ENCODE measurements around the gene ALK.

Gene ALK

GRCh38 chr2:29448096-29448688 lies 473.2 kb downstream of the ALK start:
- DNase-seq: no peak
- Histone ChIP-seq H3K27me3 (ENCODE audit: insufficient read depth, low read depth, severe bottlenecking) (no peaks in the 10 kb centered on the region), H3K27ac (no peak overlapping the region), H3K36me3 (no peaks in the 10 kb centered on the region), H3K9me3 (ENCODE audit: severe bottlenecking) (no peaks in the 10 kb centered on the region), H3K4me3 (ENCODE audit: low read depth, low read length) (no peak overlapping the region)
- no peak for TF ChIP-seq CTCF (IDR thresholded peaks at IDR 0.05; ENCODE audit: low read depth, low read length)

- no peak overlapping the region for H3K4me3 ChIP-seq (ENCODE audit: low read depth, low read length)
- no peaks in the 10 kb centered on the region for H3K9me3 ChIP-seq (ENCODE audit: severe bottlenecking)
- no peak overlapping the region for H3K27ac ChIP-seq
- no peak for TF ChIP-seq CTCF (IDR thresholded peaks at IDR 0.05; ENCODE audit: low read depth, low read length)
- no peaks in the 10 kb centered on the region for H3K27me3 ChIP-seq (ENCODE audit: insufficient read depth, low read depth, severe bottlenecking)
- no peak for DNase-seq
- no peaks in the 10 kb centered on the region for H3K36me3 ChIP-seq
Measured at GRCh38 chr2:29447513-29447912, 473.9 kb downstream of the ALK start.

- DNase-seq: no peak
- Histone ChIP-seq H3K4me3 (ENCODE audit: low read depth, low read length) (no peak overlapping the region), H3K36me3 (no peaks in the 10 kb centered on the region), H3K27me3 (ENCODE audit: insufficient read depth, low read depth, severe bottlenecking) (no peaks in the 10 kb centered on the region), H3K27ac (no peak overlapping the region), H3K9me3 (ENCODE audit: severe bottlenecking) (no peaks in the 10 kb centered on the region)
- TF ChIP-seq CTCF (IDR thresholded peaks at IDR 0.05; ENCODE audit: low read depth, low read length): no peak
Measured at GRCh38 chr2:29446847-29447246, 474.5 kb downstream of the ALK start.

GRCh38 chr2:29444150-29444549 lies 477.2 kb downstream of the ALK start:
- no peak for DNase-seq
- TF ChIP-seq CTCF (IDR thresholded peaks at IDR 0.05; ENCODE audit: low read depth, low read length): no peak
- H3K36me3 ChIP-seq: no peaks in the 10 kb centered on the region
- H3K9me3 ChIP-seq (ENCODE audit: severe bottlenecking): no peaks in the 10 kb centered on the region
- no peaks in the 10 kb centered on the region for H3K27me3 ChIP-seq (ENCODE audit: insufficient read depth, low read depth, severe bottlenecking)
- H3K27ac ChIP-seq: no peak overlapping the region
- no peak overlapping the region for H3K4me3 ChIP-seq (ENCODE audit: low read depth, low read length)

- Histone ChIP-seq H3K27me3 (ENCODE audit: insufficient read depth, low read depth, severe bottlenecking) (no peaks in the 10 kb centered on the region), H3K36me3 (no peaks in the 10 kb centered on the region), H3K9me3 (ENCODE audit: severe bottlenecking) (no peaks in the 10 kb centered on the region), H3K4me3 (ENCODE audit: low read depth, low read length) (no peak overlapping the region), H3K27ac (no peak overlapping the region)
- TF ChIP-seq CTCF (IDR thresholded peaks at IDR 0.05; ENCODE audit: low read depth, low read length): no peak
- DNase-seq: no peak
Measured at GRCh38 chr2:29443627-29444026, 477.8 kb downstream of the ALK start.

- H3K9me3 ChIP-seq (ENCODE audit: severe bottlenecking): no peaks in the 10 kb centered on the region
- no peak for TF ChIP-seq CTCF (IDR thresholded peaks at IDR 0.05; ENCODE audit: low read depth, low read length)
Measured at GRCh38 chr2:29443151-29443550, 478.2 kb downstream of the ALK start.

More at GRCh38 chr2:29443151-29443550, 478.2 kb downstream of the ALK start:
- no peak for DNase-seq
- Histone ChIP-seq H3K27me3 (ENCODE audit: insufficient read depth, low read depth, severe bottlenecking) (no peaks in the 10 kb centered on the region), H3K36me3 (no peaks in the 10 kb centered on the region), H3K4me3 (ENCODE audit: low read depth, low read length) (no peak overlapping the region), H3K27ac (no peak overlapping the region)

Measured in WERI-Rb-1 (cell line).